ENCODE data around the gene ASIC5.
A peak's percentile ranks its signal among the peaks of the same experiment; 100 is the strongest.

ASIC5 gene

DNA sequence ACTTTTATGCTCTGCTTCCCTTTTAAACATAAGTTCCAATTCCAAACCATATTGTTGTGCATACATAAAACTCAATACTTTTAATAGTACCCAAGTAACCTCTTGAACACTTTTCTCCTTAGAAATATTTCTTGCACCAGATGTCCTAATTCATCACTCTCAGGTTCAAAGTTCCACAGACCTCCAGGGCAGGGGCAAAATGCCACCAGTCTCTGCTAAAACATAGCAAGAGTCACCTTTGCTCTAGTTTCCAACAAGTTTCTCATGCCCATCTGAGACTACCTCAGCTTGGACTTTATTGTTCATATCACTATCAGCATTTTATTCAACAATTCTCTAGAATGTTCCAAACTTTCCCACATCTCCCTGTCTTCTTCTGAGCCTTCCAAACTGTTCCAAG lies 13.7 kb upstream of the ASIC5 start:
- DNase-seq, result no peak

DNA sequence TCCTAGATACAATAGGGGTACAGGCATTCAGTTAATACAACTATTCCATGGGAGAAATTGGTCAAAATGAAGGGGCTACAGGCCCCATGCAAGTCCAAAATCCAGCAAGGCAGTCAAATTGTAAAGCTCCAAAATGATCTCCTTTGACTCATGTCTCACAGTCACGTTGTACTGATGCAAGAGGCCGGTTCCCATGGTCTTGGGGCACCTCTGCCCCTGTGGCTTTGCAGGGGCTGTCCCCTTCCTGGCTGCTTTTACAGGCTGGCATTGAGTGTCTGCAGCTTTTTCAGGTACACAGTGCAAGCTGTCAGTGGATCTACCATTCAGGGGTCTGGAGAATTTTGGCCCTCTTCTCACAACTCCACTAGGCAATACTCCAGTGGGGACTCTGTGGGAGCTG lies 12.5 kb upstream of the ASIC5 start:
- DNase-seq, result no peak

DNA sequence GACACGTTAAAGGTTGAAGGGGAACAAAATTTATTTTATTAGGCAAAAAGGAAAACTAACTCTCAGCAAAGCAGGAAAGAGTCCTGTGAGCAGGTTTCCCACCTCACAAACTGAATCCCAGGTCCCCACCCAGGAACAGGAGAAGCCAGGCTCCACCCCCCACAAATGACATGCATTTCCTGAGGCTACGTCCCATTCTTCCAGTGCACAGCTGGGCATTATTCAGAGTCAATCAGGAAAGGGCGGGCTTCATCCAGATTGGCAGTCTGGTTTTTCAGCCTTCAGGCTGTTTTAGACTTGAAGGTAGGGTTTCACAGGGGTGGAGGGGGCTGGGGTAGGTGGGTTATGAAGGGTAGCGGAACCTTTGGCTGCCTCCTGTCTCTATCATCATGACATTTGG lies 11.9 kb upstream of the ASIC5 start:
- no peak for DNase-seq

DNA sequence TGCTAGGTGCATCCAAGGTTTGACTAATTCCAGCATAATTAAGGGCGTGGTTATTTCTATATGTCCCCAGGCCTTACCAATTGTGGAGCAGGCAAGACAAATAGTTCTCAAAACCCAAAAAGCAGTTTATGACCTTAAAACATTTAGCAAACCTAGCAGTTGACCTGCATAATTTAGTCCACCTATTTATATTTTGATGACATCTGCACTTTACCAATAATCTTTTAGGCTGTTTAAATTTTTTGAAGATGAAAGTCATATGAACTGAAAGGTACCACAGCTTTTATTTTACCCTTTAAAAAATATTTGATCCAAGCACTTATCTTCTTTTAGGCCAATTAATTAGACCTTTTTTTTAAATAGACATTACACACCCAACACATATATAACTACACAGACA lies 9.8 kb upstream of the ASIC5 start:
- DNase-seq, result no peak

DNA sequence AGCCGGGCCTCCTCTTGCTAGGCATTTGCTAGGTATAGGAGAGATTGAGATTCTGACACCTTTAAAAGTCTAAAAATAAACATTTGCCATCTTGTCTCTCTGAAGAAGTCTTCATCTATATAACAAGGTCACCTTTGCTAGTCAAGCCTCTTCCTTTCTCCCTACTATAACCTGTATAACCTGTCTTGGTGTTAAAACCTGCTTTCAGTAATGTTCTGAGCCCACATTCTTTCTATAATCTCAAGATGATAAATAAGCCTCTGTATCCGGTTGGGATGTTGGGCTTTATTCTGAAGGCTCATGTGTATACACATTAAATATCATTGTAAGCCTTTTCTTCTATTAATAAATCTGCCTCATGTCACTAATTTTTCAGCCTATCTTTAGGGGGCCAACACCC lies 10.2 kb downstream of the ASIC5 start:
- DNase-seq, result no peak

DNA sequence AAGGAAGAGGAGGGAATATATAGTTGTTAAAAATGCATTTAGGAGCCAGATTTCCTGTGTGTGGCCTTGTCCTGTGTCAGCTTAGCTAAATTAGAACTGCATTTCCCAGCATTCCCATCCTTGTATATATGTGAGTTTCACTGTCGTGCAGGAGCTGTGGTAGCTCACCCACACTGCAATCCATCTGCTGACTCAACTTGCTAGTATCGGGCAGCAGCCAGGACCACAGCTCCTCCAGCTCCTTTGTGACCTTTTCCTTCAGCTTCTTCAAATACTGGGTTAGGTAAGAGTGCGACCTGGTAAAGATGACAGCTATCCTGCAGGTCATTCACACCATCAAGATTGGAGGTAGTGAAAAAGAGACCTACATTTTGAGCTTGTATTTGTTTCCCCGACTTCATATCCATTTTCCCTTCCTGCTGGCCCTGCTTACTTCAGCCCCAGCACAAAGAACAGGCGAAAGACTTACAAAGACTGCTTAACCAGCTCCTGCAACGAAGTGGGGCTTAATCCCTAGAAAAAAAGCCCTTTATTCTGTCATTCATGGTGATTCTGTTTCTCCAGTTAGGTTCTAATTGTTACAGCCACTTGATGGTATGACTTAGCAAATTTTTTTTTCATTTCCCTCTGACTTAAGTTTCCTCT lies 11.4 kb downstream of the ASIC5 start:
- DNase-seq, result no peak

DNA sequence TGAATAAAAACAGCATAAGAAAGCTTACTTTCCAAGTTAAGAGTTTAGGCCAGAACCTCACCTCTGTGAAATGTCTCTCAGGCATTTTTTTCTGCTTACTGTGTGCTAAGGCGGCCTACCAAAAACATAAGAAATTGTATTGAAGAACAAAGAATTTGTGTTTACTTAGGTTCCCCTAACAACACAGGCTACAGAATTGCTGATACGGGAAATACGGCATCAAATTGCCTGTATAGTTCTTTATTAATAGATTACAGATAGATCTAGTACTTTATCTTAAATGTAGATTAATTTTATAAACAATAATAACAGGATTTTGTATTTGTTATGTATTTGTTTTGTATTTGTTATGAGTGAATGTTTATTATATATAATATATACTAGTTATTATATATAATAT lies 12.9 kb downstream of the ASIC5 start:
- DNase-seq, result no peak

DNA sequence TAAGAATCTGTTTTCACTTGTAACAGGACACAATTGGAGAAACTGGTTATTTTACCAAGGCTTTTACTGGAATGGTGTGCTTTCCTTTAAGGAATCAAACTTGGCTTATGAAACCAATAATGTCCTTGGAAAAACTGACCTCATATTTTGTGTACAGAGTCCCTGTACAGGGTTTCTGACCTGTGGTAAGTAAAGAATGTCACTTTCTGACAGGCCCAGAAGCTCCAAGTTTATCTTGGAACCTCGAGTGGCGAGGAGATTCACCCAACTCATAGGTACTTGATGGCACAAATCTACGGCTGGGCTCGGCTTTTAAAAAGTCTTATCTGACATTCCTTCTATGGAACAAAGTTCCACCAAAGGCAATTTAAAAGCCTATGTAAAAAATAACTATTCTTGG lies 17.0 kb downstream of the ASIC5 start:
- no peak for DNase-seq

DNA sequence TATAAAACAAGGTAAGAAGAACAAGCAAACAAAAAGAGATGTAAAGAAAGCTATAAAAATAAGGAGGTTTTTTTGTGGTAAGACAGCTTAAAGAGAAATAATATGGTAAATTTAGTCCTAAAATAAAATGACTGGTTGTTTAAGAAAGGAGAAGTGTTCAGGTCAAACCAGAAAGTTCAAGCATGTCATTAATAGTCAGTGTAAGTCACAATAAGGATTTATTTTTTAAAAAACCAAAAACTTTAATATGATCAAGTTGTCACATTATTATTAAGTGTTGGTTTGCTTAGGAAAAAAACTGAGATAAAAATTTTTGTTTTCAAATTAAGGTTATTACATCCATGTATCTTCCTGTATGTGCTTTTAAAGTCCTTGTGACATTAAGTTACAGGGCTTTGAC lies 19.1 kb downstream of the ASIC5 start:
- DNase-seq, result no peak

DNA sequence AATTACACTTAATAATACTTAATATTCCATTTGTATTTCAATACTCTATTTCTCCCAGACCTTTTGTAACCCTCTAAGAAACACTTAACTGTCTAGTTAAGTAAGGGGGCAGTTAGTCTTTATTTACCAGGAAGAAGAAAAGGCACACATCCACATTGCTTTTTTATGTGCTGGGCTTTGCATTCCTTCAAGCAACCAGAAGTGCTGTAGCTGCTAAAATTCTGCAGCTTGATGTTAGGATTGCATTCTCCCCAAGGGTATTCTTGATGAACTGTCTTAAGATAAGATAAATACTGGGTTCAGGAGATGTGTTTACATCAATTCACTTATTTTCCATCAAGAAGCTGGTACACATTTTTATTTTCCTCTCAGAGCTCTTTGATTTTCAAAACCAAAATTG lies 24.0 kb downstream of the ASIC5 start:
- DNase-seq, result no peak

DNA sequence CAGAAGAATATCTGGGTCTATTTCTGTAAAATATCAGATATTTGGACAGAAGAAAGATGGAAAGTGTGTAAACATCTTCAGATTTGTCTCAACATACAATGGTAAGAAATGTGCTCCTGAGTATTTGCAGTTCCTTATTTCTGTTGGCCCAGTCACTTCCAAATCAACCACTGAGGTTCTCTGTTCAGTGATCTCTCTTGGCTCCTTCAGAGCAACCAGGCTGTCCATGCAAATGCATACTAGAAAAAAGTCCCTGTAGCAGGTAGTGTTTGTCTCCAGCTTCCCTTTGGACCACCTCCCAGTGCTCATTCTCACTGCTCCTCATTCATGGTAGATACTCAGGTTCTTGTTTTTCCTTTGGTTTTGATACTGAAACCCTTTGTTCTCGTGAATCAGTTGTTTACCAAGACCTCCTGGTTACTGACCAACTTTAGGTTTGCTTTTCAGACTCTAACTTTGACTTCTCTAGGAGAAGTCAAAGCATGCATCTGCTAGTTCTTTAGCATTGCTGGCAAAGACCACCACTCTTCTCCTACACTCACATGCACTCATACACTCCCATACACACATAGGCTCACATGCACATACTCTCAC lies 28.8 kb downstream of the ASIC5 start:
- DNase-seq, result no peak

DNA sequence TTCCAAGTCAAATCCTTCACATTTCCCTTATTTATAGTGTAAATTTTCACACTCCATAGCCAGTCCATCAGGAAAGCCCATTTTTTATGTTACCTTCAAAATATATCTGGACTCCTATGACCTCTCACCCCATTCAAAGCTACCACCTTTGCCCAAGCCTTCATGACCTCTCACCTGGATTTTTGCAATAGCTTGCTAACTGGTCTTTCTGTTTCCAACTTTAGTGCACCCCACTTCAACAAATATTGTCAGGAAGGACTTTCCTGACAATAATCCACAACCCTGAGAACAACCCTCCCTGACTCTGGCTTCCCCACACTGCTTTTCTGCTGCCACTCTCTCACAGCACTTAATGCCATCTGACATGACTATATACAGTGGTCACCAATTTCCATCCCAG lies 33.4 kb downstream of the ASIC5 start:
- no peak for DNase-seq

DNA sequence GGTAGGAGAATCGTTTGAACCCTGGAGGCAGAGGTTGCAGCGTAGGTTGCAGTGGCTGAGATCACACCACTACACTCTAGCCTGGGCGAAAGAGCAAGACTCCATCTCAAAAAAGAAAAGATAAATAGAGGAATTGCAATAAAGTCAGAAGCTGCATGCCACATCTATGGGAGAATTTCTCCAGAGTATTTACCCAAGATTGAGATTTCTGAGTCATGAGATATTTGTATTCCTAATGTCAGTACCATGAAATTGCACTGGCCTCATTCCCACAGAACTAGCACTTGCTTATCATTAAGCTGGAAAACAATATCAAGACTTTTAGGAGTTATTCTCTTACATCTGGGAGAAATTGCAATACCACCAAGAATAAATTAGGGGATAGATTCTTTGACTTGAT lies 37.4 kb downstream of the ASIC5 start:
- no peak for DNase-seq

DNA sequence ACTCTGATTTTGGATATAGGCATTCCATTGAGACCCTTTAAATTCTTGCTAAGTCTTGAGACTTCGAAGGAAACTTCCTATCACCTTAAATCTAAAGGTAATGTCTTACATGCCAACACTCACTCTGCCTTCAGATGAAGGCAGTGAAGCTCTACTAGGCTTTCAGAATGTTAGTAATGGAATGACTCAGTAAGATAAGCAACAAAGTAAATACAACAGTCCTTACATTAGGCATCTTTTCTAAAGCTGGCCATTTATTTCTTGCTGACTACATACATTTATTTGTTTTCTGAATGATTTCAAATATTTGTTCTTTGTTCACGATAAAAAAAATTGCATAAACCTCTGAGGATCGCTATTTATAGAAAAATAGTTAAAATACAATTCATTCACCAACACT lies 43.5 kb downstream of the ASIC5 start:
- DNase-seq, result no peak

DNA sequence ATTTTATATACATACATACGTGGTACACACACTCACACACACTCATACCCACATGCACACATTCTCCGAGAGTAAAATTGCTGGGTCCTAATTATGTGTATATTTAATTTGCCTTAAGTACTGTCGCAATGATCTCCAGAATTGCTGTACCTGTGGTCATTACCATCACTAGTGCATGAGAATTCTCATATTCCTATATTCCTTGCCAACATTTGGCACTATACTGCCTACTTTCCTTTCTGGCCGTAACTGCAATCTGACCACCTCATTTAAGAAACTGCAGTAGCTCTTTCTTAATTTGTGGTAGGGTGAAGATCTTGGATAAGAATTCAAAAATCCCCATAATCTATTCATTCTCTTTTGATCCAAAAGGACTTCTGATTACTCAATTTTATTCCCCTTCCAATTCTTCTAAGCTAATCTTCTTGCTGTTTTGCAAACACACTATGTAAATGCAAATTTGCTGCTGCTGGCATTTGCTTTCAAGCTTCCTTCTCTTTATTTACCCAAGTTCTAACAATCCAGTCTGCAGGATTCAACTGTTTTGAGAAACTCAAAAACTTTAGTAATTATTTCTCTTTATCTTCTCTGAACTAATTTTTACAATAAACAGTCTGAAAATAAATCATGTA lies 45.1 kb downstream of the ASIC5 start:
- no peak for DNase-seq

DNA sequence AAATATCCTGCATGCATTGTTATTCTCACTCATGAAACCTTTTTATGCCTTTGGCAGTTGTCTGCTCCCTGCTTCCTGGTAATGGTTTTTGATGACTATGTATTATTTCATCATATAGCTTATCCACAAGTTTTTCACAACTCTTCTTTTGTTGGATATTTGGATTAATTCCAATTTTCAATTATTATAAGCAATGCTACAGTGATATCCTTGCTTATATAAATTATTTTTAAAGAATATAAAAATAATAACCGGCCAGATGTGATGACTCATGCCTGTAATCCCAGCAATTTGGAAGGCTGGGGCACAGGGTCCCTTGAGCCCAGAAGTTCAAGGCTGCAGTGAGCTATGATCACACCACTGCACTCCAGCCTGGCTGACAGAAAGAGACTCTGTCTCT lies 47.0 kb downstream of the ASIC5 start:
- no peak for DNase-seq

DNA sequence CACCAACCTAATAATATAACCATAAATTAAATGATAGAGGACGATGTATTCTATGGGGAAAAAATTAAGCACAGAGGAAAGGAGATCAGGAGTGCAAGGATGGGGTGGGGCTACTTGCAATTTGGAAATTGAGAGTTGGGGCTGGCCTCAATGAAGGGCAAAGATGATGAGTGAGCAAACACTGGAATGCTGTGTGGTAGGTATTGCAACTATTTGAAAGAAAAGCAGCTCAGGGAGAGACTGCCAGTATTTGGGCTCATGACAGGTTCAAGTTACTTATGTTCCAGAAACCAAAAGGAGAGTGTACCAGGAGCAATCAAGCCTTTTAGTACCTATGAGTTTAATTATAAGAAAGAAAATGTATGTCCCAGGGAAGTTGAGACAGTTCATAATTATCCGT lies 47.4 kb downstream of the ASIC5 start:
- DNase-seq, result no peak

DNA sequence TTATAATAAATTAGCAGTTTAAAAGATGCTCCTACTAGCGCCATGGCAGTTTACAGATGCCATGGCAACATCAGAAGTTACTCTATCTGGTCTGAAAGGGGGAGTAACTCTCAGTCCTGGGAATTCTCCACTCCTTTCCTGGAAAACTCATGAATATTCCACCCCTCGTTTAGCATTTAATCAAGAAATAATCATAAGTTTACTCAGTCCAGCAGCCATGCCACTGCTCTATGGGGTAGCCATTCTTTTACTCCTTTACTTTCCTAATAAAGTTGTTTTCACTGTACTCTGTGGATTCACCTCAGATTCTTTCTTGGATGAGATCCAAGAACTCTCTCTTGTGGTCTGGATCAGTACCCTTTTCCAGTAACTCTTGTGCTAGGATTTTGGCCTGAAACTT lies 55.0 kb downstream of the ASIC5 start:
- no peak for DNase-seq

DNA sequence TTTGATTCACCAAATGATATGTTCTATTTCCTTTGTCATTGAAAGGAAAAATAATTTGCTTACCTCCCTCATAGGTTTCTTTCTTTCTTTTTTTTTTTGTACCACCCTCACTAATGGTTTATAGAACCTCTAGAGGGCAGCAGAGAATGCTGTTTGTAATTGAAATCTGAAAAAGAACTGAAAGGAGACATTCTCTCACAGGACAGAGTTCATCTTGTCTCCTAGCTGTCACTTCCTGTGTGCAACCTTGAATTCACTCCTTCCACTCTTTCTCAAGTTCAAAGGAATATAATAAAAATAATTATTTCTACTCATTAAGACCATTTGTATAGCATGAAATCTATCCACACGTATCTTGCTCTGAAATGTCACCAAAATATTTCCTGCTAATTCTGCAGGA lies 56.2 kb downstream of the ASIC5 start:
- peak; percentile 4 to 73 for DNase-seq

DNA sequence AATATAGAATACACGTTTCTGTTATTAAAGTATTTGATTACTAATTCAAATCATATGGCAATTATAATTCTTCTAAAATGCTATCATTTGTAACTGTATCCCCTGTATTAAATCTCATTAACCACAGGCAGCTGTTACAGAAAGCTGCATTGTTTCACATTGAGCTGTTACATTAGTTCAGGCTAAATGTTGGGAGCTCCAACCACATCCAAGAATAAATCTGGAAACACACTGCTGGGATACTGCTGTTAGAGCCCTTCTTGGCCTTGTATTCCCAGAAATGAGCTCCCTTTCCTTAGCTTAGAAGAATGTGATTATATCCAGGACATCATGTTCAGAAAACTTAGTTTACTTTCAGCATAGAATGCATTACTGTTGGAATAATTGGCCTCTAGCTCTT lies 59.1 kb downstream of the ASIC5 start:
- no peak for DNase-seq

DNA sequence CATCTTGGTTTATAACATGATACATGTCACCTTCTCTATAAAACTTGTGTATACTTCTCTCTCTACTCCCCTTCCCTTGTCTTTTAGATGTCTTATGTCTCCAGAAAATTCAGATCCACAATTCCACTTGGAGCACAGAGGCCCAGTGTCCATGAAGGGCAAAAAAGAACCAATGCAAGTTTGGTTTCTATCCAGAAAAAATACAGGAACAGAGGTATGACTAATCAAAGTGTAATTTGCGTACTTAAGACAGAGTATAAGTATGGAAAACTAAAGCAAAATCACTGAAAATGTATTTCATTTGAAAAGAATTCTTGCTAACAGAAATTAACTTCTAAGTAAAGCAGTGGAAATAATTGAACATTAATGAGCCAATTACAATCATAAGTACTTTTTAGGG lies 61.1 kb downstream of the ASIC5 start:
- DNase-seq, result no peak

DNA sequence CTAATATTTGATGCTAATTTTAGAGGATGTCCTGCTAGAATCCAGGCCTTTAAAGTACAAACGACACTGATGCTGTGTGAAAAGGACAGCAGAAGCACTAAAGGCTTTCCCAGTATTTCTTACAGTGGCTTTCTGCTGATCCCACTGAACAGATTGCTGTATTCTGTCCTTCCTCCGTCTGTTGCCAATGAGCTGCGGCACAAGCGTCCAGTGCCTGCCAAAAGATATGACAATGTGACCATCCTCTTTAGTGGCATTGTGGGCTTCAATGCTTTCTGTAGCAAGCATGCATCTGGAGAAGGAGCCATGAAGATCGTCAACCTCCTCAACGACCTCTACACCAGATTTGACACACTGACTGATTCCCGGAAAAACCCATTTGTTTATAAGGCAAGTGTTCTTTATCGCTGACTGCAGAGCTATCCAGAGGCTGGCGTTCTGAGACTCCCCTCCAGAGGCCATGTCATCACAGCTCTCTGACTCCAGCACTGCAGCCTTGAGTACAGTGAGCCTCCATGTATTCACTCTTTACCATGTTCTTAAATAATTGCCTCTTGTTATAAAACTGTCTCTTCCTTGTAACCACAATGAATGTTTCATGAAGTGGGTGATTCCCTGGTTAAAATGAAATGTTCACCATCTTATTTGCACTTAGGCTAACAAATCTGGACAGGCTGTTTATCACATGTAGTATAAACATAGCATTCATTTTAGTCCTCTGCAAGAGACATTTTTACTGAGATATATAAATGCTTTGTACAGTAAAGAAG lies 63.7 kb downstream of the ASIC5 start:
- DNase-seq, result no peak

DNA sequence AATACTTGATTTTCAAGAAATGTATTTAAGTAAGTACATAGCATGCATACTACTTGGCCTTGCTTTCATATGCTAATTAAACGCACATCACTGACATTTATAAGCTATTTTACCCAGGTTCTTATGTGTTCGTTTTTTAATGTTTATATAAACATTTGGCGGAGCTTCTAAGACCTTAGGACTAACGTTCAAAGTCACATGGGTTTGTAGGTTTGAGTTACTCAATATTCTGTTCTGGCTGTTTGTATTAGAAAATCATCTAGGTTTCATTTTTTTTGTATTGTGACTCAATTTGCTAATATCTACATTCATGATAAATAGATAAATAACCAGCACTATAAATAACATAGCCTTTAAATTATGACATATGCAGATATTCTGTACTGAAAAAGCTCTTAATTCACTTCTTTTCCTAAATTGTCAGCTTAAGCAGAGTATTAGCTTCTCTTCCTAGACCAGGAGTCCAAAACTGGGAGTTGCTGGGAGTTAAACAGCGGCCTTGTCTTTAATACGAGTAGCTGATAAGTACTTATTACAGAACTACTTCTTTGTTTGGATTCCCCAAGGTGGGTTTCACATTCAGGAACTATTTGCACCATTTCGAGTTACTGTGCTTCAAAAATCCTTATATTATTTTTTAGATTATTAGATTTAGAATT lies 65.3 kb downstream of the ASIC5 start:
- no peak for DNase-seq

DNA sequence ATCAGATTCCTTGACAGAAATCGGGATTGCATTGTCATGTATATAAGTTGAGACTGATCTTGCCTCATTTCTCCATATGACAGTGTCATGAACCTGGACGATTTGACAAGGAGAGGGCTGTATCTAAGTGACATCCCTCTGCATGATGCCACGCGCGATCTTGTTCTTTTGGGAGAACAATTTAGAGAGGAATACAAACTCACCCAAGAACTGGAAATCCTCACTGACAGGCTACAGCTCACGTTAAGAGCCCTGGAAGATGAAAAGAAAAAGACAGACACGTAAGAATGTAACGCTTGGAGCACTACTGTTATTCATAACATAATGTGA lies 66.3 kb downstream of the ASIC5 start:
- no peak for DNase-seq

Measured in SW 1271 (cell line).